ENCODE measurements around the gene ZNF580. TPM values are rescaled to one million over a fixed set of nuclear protein-coding genes. Genes with fewer than 3 reads are reported as not detected.

Gene ZNF580
- total RNA-seq, 1 donor from 2014 or later = 30.7 TPM

- ATAC-seq (no peak), DNase-seq (peak; percentile 49)
- Histone ChIP-seq H3K4me3 (no peak overlapping the region), H3K9me3 (no peaks in the 10 kb centered on the region), H3K4me1 (no peaks in the 10 kb centered on the region), H3K36me3 (peaks cover 84% of the 10 kb centered on the region), H3K27me3 (no peaks in the 10 kb centered on the region), H3K27ac (no peak overlapping the region)
- intact Hi-C loops (cut with DNase I) = no loop called here
- TF ChIP-seq CTCF (IDR thresholded peaks at IDR 0.05) = no peak
These were observed 49.4 kb downstream of the ZNF580 start for GRCh38 chr19:55690109-55690768.

- peaks cover 84% of the 10 kb centered on the region for H3K36me3 ChIP-seq
These were observed 50.2 kb downstream of the ZNF580 start for GRCh38 chr19:55690769-55691545.

GRCh38 chr19:55691561-55692481 lies 51.0 kb downstream of the ZNF580 start:
- ATAC-seq = no peak

More at GRCh38 chr19:55690769-55691545, 50.2 kb downstream of the ZNF580 start:
- ATAC-seq (no peak), DNase-seq (peak; percentile 63)
- no peaks in the 10 kb centered on the region for H3K27me3 ChIP-seq
- no peaks in the 10 kb centered on the region for H3K4me1 ChIP-seq
- H3K4me3 ChIP-seq = no peak overlapping the region
- H3K27ac ChIP-seq = no peak overlapping the region
- no peaks in the 10 kb centered on the region for H3K9me3 ChIP-seq
- intact Hi-C loops (cut with DNase I) = no loop called here
- TF ChIP-seq CTCF (IDR thresholded peaks at IDR 0.05) = no peak

GRCh38 chr19:55692681-55693081 lies 51.9 kb downstream of the ZNF580 start:
- TF ChIP-seq CTCF (IDR thresholded peaks at IDR 0.05) = no peak
- Histone ChIP-seq H3K36me3 (peaks cover 88% of the 10 kb centered on the region), H3K4me1 (no peaks in the 10 kb centered on the region), H3K27me3 (no peaks in the 10 kb centered on the region), H3K27ac (no peak overlapping the region), H3K9me3 (no peaks in the 10 kb centered on the region), H3K4me3 (no peak overlapping the region)
- ATAC-seq (no peak), DNase-seq (no peak)
- intact Hi-C loops (cut with DNase I) = no loop called here

More at GRCh38 chr19:55691561-55692481, 51.0 kb downstream of the ZNF580 start:
- TF ChIP-seq CTCF (IDR thresholded peaks at IDR 0.05) = no peak
- intact Hi-C loops (cut with DNase I) = no loop called here
- Histone ChIP-seq H3K36me3 (peaks cover 86% of the 10 kb centered on the region), H3K27ac (no peak overlapping the region), H3K4me1 (no peaks in the 10 kb centered on the region), H3K9me3 (no peaks in the 10 kb centered on the region), H3K27me3 (no peaks in the 10 kb centered on the region), H3K4me3 (no peak overlapping the region)
- DNase-seq = no peak

Other genes with a start within 250 kb of the ZNF580 start
- 19.5 TPM for gene UBE2S, start 233.2 kb upstream of the ZNF580 start, total RNA-seq
- not detected for gene SHISA7, start 197.7 kb upstream of the ZNF580 start, total RNA-seq
- 25.3 TPM for gene ISOC2, start 179.4 kb upstream of the ZNF580 start, total RNA-seq
- not detected for gene C19orf85, start 176.3 kb upstream of the ZNF580 start, total RNA-seq
- gene ZNF628, start 164.4 kb upstream of the ZNF580 start, total RNA-seq = 10.2 TPM
- 14.7 TPM for gene NAT14, start 155.8 kb upstream of the ZNF580 start, total RNA-seq
- gene SSC5D, start 152.6 kb upstream of the ZNF580 start, total RNA-seq = 6.0 TPM
- gene SBK2, start 103.9 kb upstream of the ZNF580 start, total RNA-seq = not detected
- 1.8 TPM for gene SBK3, start 95.5 kb upstream of the ZNF580 start, total RNA-seq
- gene ZNF579, start 60.2 kb upstream of the ZNF580 start, total RNA-seq = 15.7 TPM
- gene FIZ1, start 41.5 kb upstream of the ZNF580 start, total RNA-seq = 14.9 TPM
- gene ZNF524, start 40.7 kb upstream of the ZNF580 start, total RNA-seq = 28.6 TPM
- gene ZNF865, start 35.4 kb upstream of the ZNF580 start, total RNA-seq = 18.4 TPM
- gene ZNF784, start 16.4 kb upstream of the ZNF580 start, total RNA-seq = 9.7 TPM
- 16.4 TPM for gene ZNF581, start 2.6 kb downstream of the ZNF580 start, total RNA-seq
- 11.1 TPM for gene CCDC106, start 7.2 kb downstream of the ZNF580 start, total RNA-seq
- 142 TPM for gene U2AF2, start 14.0 kb downstream of the ZNF580 start, total RNA-seq
- 117 TPM for gene EPN1, start 34.2 kb downstream of the ZNF580 start, total RNA-seq
- not detected for gene NLRP9, start 97.4 kb downstream of the ZNF580 start, total RNA-seq
- gene RFPL4A, start 118.1 kb downstream of the ZNF580 start, total RNA-seq = not detected
- gene RFPL4AL1, start 128.1 kb downstream of the ZNF580 start, total RNA-seq = not detected
- not detected for gene NLRP11, start 191.0 kb downstream of the ZNF580 start, total RNA-seq
- gene NLRP4, start 195.5 kb downstream of the ZNF580 start, total RNA-seq = not detected

All from upper lobe of right lung (tissue), 1 donor.